SK-N-SH (cell line): ENCODE results near the gene PRKCB. TPM values are rescaled to one million over a fixed set of nuclear protein-coding genes. Genes with fewer than 3 reads are reported as not detected.

Experiments
- CTCF ChIA-PET: fragments of 300-600, 350-600 bp; formaldehyde crosslinking; extraction: SDS; loops from one replicate; lab custom pipeline; 2021; lab: Yijun Ruan, JAX
- POLR2A ChIA-PET: fragments of 350-600 bp; sonication (Branson Sonifier 250); formaldehyde crosslinking; extraction: SDS; loops from one replicate; lab custom pipeline; 2020; ENCODE audit warnings: antibody characterized with exemption, inconsistent platforms; lab: Yijun Ruan, JAX
- DNase-seq: peaks from one replicate; pipeline ENCODE4 v3.0.0; 2012
- H2AFZ ChIP-seq: fragments of 200-600 bp; sonication (generic); 2 replicates; pipeline ENCODE4 v1.8.1; 2016; ENCODE audit warnings: antibody characterized with exemption, mild to moderate bottlenecking, low read depth
- H3F3A ChIP-seq: fragments of 200-600 bp; sonication (generic); replicated peaks from 2 replicates; pipeline ENCODE3; 2016; ENCODE audit warnings: antibody characterized with exemption, mild to moderate bottlenecking; ENCODE audit not compliant: insufficient read depth
- H3K27ac ChIP-seq, 2 experiments: fragments of 200-500 bp in 1 of 2; fragments of 200-600 bp in 1 of 2; sonication (Bioruptor generic) in 1 of 2; sonication (generic), shearing (Covaris generic) in 1 of 2; 2 replicates each; pipeline versions ENCODE4 v1.5.1 to v1.6.1; 2014 to 2016; ENCODE audit warnings: low read depth in 2 of 2, inconsistent platforms in 1 of 2, low read length in 1 of 2, mild to moderate bottlenecking in 1 of 2, mixed read lengths in 1 of 2
- H3K27me3 ChIP-seq: fragments of 200-600 bp; sonication (generic), shearing (Covaris generic); 2 replicates; pipeline ENCODE4 v1.6.1; 2016; ENCODE audit warnings: mixed run types; ENCODE audit not compliant: insufficient read depth
- H3K36me3 ChIP-seq, 2 experiments: fragments of 200-500 bp in 1 of 2; fragments of 200-600 bp in 1 of 2; sonication (Bioruptor generic) in 1 of 2; sonication (generic) in 1 of 2; replicated peaks in 1 of 2; 2 replicates each; pipeline versions ENCODE3 to v1.5.1; 2014 to 2016; ENCODE audit warnings: low read length in 1 of 2, mild to moderate bottlenecking in 1 of 2; ENCODE audit not compliant: insufficient read depth in 2 of 2, control insufficient read depth in 1 of 2
- H3K4me1 ChIP-seq, 2 experiments: fragments of 200-500 bp in 1 of 2; fragments of 200-600 bp in 1 of 2; sonication (Bioruptor generic) in 1 of 2; sonication (generic), shearing (Covaris generic) in 1 of 2; 2 replicates each; pipeline versions ENCODE4 v1.5.1 to v1.6.1; 2014 to 2016; ENCODE audit warnings: low read depth in 1 of 2, low read length in 1 of 2, mixed run types in 1 of 2; ENCODE audit not compliant: insufficient read depth in 2 of 2, control insufficient read depth in 1 of 2
- H3K4me2 ChIP-seq: fragments of 200-600 bp; sonication (generic), shearing (Covaris generic); 2 replicates; pipeline ENCODE4 v1.6.1; 2017; ENCODE audit warnings: mixed run types
- H3K4me3 ChIP-seq, 2 experiments: fragments of 200-500 bp in 1 of 2; fragments of 200-600 bp in 1 of 2; sonication (Bioruptor generic) in 1 of 2; sonication (generic), shearing (Covaris generic) in 1 of 2; 2 replicates each; pipeline versions ENCODE4 v1.5.1 to v1.8.1; 2014 to 2016; ENCODE audit warnings: low read depth in 2 of 2, inconsistent platforms in 1 of 2, low read length in 1 of 2, mild to moderate bottlenecking in 1 of 2, mixed read lengths in 1 of 2, moderate library complexity in 1 of 2
- H3K79me2 ChIP-seq: fragments of 200-600 bp; sonication (generic); 2 replicates; pipeline ENCODE4 v1.8.1; 2017; ENCODE audit warnings: mild to moderate bottlenecking; ENCODE audit not compliant: insufficient read depth
- H3K9ac ChIP-seq: fragments of 200-600 bp; sonication (generic); 2 replicates; pipeline ENCODE4 v1.6.1; 2017; ENCODE audit warnings: mixed run types
- H3K9me2 ChIP-seq: fragments of 200-600 bp; sonication (generic); 2 replicates; pipeline ENCODE4 v1.6.1; 2017; ENCODE audit warnings: mixed run types
- H3K9me3 ChIP-seq: fragments of 200-600 bp; sonication (generic); 2 replicates; pipeline ENCODE4 v1.6.1; 2017; ENCODE audit warnings: mixed run types, mild to moderate bottlenecking, moderate library complexity
- H4K20me1 ChIP-seq: fragments of 200-600 bp; sonication (generic); 2 replicates; pipeline ENCODE4 v1.6.1; 2017; ENCODE audit warnings: mild to moderate bottlenecking, mixed run types; ENCODE audit not compliant: insufficient read depth
- ELF1 ChIP-seq: IDR thresholded peaks from 2 replicates; pipeline ENCODE4 v1.4.0; 2012
- FOSL2 ChIP-seq: IDR thresholded peaks from 2 replicates; pipeline ENCODE4 v1.4.0; 2012; ENCODE audit warnings: low read depth, mild to moderate bottlenecking, moderate library complexity, borderline replicate concordance
- GABPA ChIP-seq: IDR thresholded peaks from 2 replicates; pipeline ENCODE4 v1.4.0; 2012; ENCODE audit warnings: low read depth, mild to moderate bottlenecking
- IRF3 ChIP-seq: fragments of 150-350 bp; IDR thresholded peaks from 2 replicates; pipeline ENCODE4 v1.6.1; 2016; ENCODE audit warnings: mild to moderate bottlenecking, low read depth, low read length
- JUND ChIP-seq: IDR thresholded peaks from 2 replicates; pipeline ENCODE4 v1.4.0; 2012
- MAX ChIP-seq: IDR thresholded peaks from 2 replicates; pipeline ENCODE4 v1.4.0; 2012; ENCODE audit warnings: low read depth
- MEF2A ChIP-seq: IDR thresholded peaks from 2 replicates; pipeline ENCODE4 v1.4.0; 2012; ENCODE audit warnings: low read depth, borderline replicate concordance
- POLR2AphosphoS5 ChIP-seq: IDR thresholded peaks from 2 replicates; pipeline ENCODE4 v1.6.1; 2012; ENCODE audit warnings: low read depth, low read length
- RAD21 ChIP-seq: IDR thresholded peaks from 2 replicates; pipeline ENCODE4 v1.6.1; 2012; ENCODE audit warnings: mild to moderate bottlenecking, low read length
- RCOR1 ChIP-seq: fragments of 150-350 bp; IDR thresholded peaks from 2 replicates; pipeline ENCODE4 v1.6.1; 2017; ENCODE audit warnings: antibody characterized with exemption, low read length
- RFX5 ChIP-seq: IDR thresholded peaks from 2 replicates; pipeline ENCODE4 v1.6.1; 2012; ENCODE audit warnings: mild to moderate bottlenecking, improper control_type of control experiment, low read length
- SIN3A ChIP-seq: IDR thresholded peaks from 2 replicates; pipeline ENCODE4 v1.6.1; 2012; ENCODE audit warnings: low read depth, mild to moderate bottlenecking, low read length, moderate library complexity, borderline replicate concordance
- SMC3 ChIP-seq: IDR thresholded peaks from 2 replicates; pipeline ENCODE4 v1.6.1; 2012; ENCODE audit warnings: low read depth, low read length, improper control_type of control experiment
- TEAD4 ChIP-seq: IDR thresholded peaks from 2 replicates; pipeline ENCODE4 v1.4.0; 2012; ENCODE audit warnings: mild to moderate bottlenecking, borderline replicate concordance; ENCODE audit not compliant: insufficient read depth
- USF1 ChIP-seq: IDR thresholded peaks from 2 replicates; pipeline ENCODE4 v1.4.0; 2012; ENCODE audit warnings: low read depth, borderline replicate concordance
- YY1 ChIP-seq: IDR thresholded peaks from 2 replicates; pipeline ENCODE4 v1.4.0; 2012; ENCODE audit warnings: low read depth, mild to moderate bottlenecking
- WGBS: methylation state at CpG from one replicate; pipeline ENCODE4 v1.1.6; 2017; ENCODE audit warnings: low lambda C conversion rate; 5-methylcytosine and 5-hydroxymethylcytosine counted together
- polyA plus RNA-seq, 3 experiments: library from polyadenylated mRNA; depleted of rRNA; stranded (reverse); fragments of >200 nt; gene quantifications; 2 replicates each; pipeline ENCODE4 v1.2.3, GENCODE V29; 2012
- TF ChIP-seq, protein P1 (sequence below): IDR thresholded peaks from 2 replicates; pipeline ENCODE4 v1.4.0; 2012; ENCODE audit warnings: low read depth, borderline replicate concordance
- TF ChIP-seq, protein P2 (sequence below): IDR thresholded peaks from 2 replicates; pipeline ENCODE4 v1.6.1; 2012; ENCODE audit warnings: mild to moderate bottlenecking, low read depth, low read length, moderate library complexity
- TF ChIP-seq, protein P3 (sequence below): fragments of 150-350 bp; IDR thresholded peaks from 2 replicates; pipeline ENCODE4 v1.6.1; 2017; ENCODE audit warnings: antibody characterized with exemption, low read length, low read depth, borderline replicate concordance
- TF ChIP-seq, protein P4 (sequence below): IDR thresholded peaks from 2 replicates; pipeline ENCODE4; 2012

PRKCB gene
- polyA plus RNA-seq, 1 of the 3 experiments (the other 2 are of a cell fraction): 0.12 TPM

DNA sequence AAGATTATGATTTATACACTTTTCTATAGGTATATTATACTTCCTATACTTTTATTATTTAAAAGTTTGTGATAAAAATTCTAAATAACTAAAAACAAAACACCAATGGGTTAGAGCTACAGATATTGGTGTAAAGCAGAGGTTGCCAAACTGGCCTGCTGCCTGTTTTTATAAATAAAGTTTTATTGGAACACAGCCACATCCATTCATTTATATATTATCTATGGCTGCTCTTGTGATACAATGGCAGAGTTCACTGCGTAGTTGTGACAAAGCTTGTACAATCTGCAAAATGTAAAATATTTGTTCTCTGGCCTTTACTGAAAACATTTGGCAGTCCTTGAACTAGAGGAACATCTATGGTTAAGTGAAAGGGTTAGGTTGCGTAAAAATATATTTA, 208.7 kb downstream of the PRKCB start:
- Histone ChIP-seq H2AFZ (no peak overlapping the region), H3K4me1 (no peaks in the 10 kb centered on the region; a peak in 1 of 4 replicates), H3K9ac (no peak overlapping the region), H3K79me2 (no peaks in the 10 kb centered on the region), H3K27ac (no peak overlapping the region), H4K20me1 (no peaks in the 10 kb centered on the region), H3K9me3 (no peaks in the 10 kb centered on the region), H3K4me2 (no peak overlapping the region), H3K9me2 (no peaks in the 10 kb centered on the region), H3K4me3 (no peak overlapping the region), H3K27me3 (no peaks in the 10 kb centered on the region), H3K36me3 (no peaks in the 10 kb centered on the region), H3F3A (no peaks in the 10 kb centered on the region)
- no peak for DNase-seq
- CTCF ChIA-PET: interaction anchor here (0.7 to 9.6 kb wide), 15 partner anchors 10 to 463 kb away, joined by 3 to 223 read pairs (median 6); partner anchors contain the start of gene CACNG3
- 48% methylated on average over 2 of the region's 2 CpGs for WGBS
- POLR2A ChIA-PET: no interaction called here
- TF ChIP-seq JUND (no peak), USF1 (no peak), SIN3A (no peak), RCOR1 (no peak), FOSL2 (no peak), POLR2AphosphoS5 (no peak), SMC3 (no peak), IRF3 (no peak), YY1 (no peak), RAD21 (no peak), RFX5 (no peak), TEAD4 (no peak), MEF2A (no peak), MAX (no peak), ELF1 (no peak), GABPA (no peak)
- TF ChIP-seq, protein P1, sequence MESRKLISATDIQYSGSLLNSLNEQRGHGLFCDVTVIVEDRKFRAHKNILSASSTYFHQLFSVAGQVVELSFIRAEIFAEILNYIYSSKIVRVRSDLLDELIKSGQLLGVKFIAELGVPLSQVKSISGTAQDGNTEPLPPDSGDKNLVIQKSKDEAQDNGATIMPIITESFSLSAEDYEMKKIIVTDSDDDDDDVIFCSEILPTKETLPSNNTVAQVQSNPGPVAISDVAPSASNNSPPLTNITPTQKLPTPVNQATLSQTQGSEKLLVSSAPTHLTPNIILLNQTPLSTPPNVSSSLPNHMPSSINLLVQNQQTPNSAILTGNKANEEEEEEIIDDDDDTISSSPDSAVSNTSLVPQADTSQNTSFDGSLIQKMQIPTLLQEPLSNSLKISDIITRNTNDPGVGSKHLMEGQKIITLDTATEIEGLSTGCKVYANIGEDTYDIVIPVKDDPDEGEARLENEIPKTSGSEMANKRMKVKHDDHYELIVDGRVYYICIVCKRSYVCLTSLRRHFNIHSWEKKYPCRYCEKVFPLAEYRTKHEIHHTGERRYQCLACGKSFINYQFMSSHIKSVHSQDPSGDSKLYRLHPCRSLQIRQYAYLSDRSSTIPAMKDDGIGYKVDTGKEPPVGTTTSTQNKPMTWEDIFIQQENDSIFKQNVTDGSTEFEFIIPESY: no peak
- TF ChIP-seq, protein P2, sequence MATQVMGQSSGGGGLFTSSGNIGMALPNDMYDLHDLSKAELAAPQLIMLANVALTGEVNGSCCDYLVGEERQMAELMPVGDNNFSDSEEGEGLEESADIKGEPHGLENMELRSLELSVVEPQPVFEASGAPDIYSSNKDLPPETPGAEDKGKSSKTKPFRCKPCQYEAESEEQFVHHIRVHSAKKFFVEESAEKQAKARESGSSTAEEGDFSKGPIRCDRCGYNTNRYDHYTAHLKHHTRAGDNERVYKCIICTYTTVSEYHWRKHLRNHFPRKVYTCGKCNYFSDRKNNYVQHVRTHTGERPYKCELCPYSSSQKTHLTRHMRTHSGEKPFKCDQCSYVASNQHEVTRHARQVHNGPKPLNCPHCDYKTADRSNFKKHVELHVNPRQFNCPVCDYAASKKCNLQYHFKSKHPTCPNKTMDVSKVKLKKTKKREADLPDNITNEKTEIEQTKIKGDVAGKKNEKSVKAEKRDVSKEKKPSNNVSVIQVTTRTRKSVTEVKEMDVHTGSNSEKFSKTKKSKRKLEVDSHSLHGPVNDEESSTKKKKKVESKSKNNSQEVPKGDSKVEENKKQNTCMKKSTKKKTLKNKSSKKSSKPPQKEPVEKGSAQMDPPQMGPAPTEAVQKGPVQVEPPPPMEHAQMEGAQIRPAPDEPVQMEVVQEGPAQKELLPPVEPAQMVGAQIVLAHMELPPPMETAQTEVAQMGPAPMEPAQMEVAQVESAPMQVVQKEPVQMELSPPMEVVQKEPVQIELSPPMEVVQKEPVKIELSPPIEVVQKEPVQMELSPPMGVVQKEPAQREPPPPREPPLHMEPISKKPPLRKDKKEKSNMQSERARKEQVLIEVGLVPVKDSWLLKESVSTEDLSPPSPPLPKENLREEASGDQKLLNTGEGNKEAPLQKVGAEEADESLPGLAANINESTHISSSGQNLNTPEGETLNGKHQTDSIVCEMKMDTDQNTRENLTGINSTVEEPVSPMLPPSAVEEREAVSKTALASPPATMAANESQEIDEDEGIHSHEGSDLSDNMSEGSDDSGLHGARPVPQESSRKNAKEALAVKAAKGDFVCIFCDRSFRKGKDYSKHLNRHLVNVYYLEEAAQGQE: no peak
- TF ChIP-seq, protein P3, sequence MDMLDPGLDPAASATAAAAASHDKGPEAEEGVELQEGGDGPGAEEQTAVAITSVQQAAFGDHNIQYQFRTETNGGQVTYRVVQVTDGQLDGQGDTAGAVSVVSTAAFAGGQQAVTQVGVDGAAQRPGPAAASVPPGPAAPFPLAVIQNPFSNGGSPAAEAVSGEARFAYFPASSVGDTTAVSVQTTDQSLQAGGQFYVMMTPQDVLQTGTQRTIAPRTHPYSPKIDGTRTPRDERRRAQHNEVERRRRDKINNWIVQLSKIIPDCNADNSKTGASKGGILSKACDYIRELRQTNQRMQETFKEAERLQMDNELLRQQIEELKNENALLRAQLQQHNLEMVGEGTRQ: no peak
- TF ChIP-seq, protein P4, sequence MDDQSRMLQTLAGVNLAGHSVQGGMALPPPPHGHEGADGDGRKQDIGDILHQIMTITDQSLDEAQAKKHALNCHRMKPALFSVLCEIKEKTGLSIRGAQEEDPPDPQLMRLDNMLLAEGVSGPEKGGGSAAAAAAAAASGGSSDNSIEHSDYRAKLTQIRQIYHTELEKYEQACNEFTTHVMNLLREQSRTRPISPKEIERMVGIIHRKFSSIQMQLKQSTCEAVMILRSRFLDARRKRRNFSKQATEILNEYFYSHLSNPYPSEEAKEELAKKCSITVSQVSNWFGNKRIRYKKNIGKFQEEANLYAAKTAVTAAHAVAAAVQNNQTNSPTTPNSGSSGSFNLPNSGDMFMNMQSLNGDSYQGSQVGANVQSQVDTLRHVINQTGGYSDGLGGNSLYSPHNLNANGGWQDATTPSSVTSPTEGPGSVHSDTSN: no peak
